RWPE1 (cell line): ENCODE results near the gene MEMO1.

Source experiments
- CTCF ChIA-PET: fragments of 350-600 bp; sonication (Branson Sonifier 250); formaldehyde crosslinking; extraction: SDS; loops from one replicate; lab custom pipeline; 2021; lab: Yijun Ruan, JAX
- POLR2A ChIA-PET: fragments of 400-600 bp; formaldehyde crosslinking; extraction: SDS; loops from one replicate; lab custom pipeline; 2020; ENCODE audit warnings: antibody characterized with exemption; ENCODE audit not compliant: low non-redundant PET; lab: Yijun Ruan, JAX
- DNase-seq: peaks from one replicate; pipeline ENCODE4 v3.0.0; 2012; ENCODE audit warnings: low spot score
- H3K27ac ChIP-seq: fragments of 450-650 bp; 2 replicates; pipeline ENCODE4 v1.5.1; 2017
- TF ChIP-seq, protein P1 (sequence below): fragments of 450-650 bp; conservative IDR thresholded peaks from 2 replicates; pipeline ENCODE4 v1.5.1; 2017; ENCODE audit warnings: low read depth, mild to moderate bottlenecking

MEMO1 gene

GRCh38 chr2:31987454-31988220 lies 23.2 kb downstream of the MEMO1 start:
- CTCF ChIA-PET = interaction anchor here (0.7 kb wide), 1 partner anchor 370 kb away, joined by 3 read pairs; no protein-coding TSS in a partner anchor
- POLR2A ChIA-PET = no interaction called here

DNA sequence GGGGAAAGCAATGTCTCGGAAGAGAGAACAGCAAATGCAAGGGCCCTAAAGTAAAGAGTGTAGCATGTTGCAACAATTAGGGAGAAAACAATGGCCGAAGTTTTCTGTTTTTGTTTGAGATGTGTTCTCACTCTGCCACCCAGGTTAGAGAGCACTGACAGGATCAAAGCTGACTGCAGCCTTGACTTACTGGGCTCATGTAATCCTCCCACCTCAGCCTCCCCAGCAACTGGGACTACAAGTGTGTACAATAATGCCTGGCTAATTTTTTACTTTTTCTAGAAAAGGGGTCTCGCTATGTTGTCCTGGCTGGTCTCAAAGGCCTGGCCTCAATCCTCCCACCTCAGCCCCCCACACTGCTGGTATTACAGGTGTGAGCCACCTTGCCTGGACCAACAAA lies 23.9 kb downstream of the MEMO1 start:
- CTCF ChIA-PET = interaction anchor here (0.7 kb wide), 1 partner anchor 370 kb away, joined by 3 read pairs; no protein-coding TSS in a partner anchor
- TF ChIP-seq, protein P1, sequence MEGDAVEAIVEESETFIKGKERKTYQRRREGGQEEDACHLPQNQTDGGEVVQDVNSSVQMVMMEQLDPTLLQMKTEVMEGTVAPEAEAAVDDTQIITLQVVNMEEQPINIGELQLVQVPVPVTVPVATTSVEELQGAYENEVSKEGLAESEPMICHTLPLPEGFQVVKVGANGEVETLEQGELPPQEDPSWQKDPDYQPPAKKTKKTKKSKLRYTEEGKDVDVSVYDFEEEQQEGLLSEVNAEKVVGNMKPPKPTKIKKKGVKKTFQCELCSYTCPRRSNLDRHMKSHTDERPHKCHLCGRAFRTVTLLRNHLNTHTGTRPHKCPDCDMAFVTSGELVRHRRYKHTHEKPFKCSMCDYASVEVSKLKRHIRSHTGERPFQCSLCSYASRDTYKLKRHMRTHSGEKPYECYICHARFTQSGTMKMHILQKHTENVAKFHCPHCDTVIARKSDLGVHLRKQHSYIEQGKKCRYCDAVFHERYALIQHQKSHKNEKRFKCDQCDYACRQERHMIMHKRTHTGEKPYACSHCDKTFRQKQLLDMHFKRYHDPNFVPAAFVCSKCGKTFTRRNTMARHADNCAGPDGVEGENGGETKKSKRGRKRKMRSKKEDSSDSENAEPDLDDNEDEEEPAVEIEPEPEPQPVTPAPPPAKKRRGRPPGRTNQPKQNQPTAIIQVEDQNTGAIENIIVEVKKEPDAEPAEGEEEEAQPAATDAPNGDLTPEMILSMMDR = no peak
- no peak overlapping the region for H3K27ac ChIP-seq
- no peak for DNase-seq
- POLR2A ChIA-PET = no interaction called here

More at GRCh38 chr2:31987454-31988220, 23.2 kb downstream of the MEMO1 start:
- DNase-seq = peak; percentile 55
- TF ChIP-seq, protein P1 = no peak
- peak overlapping the region; percentile 37; the same call in 1 of the 2 replicates for H3K27ac ChIP-seq

GRCh38 chr2:31983762-31984467 lies 26.9 kb downstream of the MEMO1 start:
- CTCF ChIA-PET = no interaction called here
- no peak overlapping the region for H3K27ac ChIP-seq
- POLR2A ChIA-PET = no interaction called here
- DNase-seq = no peak
- TF ChIP-seq, protein P1 = no peak

DNA sequence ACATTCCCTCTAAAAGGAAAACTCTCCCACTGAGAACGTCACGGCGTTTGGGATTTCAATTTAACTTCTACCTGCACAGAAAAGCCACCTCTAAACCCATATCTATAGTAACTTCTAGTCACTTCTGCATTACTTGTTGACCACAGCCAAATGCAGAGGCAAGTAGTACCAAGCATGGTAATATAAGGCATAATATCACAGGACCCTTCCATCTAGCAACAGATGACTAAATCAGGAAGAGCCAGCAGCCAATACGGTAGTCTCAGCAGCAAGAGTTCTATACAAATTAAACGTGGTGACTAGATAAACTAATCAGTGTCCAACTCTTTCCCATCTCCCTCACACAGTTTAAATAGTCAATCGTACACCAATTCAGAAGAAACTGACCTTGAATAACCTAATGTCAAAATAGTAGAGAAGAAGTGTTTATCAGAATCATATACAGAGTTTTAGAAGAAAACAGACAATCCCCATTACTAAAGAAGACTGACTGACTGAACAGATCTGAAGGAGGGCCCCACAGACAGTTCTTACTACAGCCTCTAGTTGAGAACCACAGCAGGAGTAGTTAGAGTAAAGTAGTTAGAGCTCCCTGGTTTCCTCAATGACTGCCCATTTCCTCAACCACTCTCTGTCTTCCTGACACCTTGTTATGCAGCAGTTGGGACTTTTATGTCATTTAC lies 30.0 kb downstream of the MEMO1 start:
- DNase-seq = peak; percentile 14
- ChIA-PET POLR2A (no interaction called here), CTCF (interaction anchor here (0.6 kb wide), 1 partner anchor 1282 kb away, joined by 3 read pairs; no protein-coding TSS in a partner anchor)
- H3K27ac ChIP-seq = no peak overlapping the region
- TF ChIP-seq, protein P1 = no peak

GRCh38 chr2:31979956-31980355 lies 30.9 kb downstream of the MEMO1 start:
- no peak overlapping the region for H3K27ac ChIP-seq
- POLR2A ChIA-PET = no interaction called here
- TF ChIP-seq, protein P1 = no peak
- CTCF ChIA-PET = no interaction called here
- DNase-seq = no peak

GRCh38 chr2:31979018-31979417 lies 31.8 kb downstream of the MEMO1 start:
- POLR2A ChIA-PET = no interaction called here
- TF ChIP-seq, protein P1 = no peak
- CTCF ChIA-PET = no interaction called here
- H3K27ac ChIP-seq = no peak overlapping the region
- DNase-seq = no peak
